GM19397 (cell line): Measurements from ENCODE around the gene ZNF629.
A peak's percentile ranks its signal among the peaks of the same experiment; 100 is the strongest.

Experiments used
- ATAC-seq: cut with Tn5 transposase; IDR thresholded peaks from one replicate; pipeline ENCODE4 v1.9.1; 2021; ENCODE audit warnings: mild to moderate bottlenecking, moderate library complexity; ENCODE audit not compliant: unreplicated experiment

The ZNF629 gene

GRCh38 chr16:30767767-30768465 lies 19.1 kb downstream of the ZNF629 start:
- no peak for ATAC-seq

- no peak for ATAC-seq
Observed at GRCh38 chr16:30766933-30767284, 20.1 kb downstream of the ZNF629 start.

- ATAC-seq = no peak
Observed at GRCh38 chr16:30766206-30766932, 20.6 kb downstream of the ZNF629 start.

- no peak for ATAC-seq
Observed at GRCh38 chr16:30764816-30765465, 22.1 kb downstream of the ZNF629 start.

GRCh38 chr16:30764086-30764485 lies 22.9 kb downstream of the ZNF629 start:
- no peak for ATAC-seq

- ATAC-seq = no peak
Observed at GRCh38 chr16:30762991-30763725, 23.8 kb downstream of the ZNF629 start.

GRCh38 chr16:30761928-30762902 lies 24.8 kb downstream of the ZNF629 start, which contains the start of the genes CFAP119 and RNF40:
TSS of gene CFAP119 (minus strand) at chr16:30762062. CDS start at chr16:30761748, 314 bp downstream.
TSS of gene RNF40 (plus strand) at chr16:30762322. CDS start at chr16:30762546, 224 bp downstream.
- ATAC-seq = peak; percentile 80

GRCh38 chr16:30761427-30761927 lies 25.5 kb downstream of the ZNF629 start:
- peak; percentile 27 for ATAC-seq

- no peak for ATAC-seq
Observed at GRCh38 chr16:30760577-30761426, 26.2 kb downstream of the ZNF629 start.

GRCh38 chr16:30760001-30760559 lies 26.9 kb downstream of the ZNF629 start:
- ATAC-seq = no peak

- ATAC-seq = no peak
Observed at GRCh38 chr16:30758988-30759491, 28.0 kb downstream of the ZNF629 start.

GRCh38 chr16:30757316-30757715 lies 29.7 kb downstream of the ZNF629 start:
- ATAC-seq = no peak

- ATAC-seq = no peak
Observed at GRCh38 chr16:30756781-30757100, 30.3 kb downstream of the ZNF629 start.

- no peak for ATAC-seq
Observed at GRCh38 chr16:30755955-30756780, 30.8 kb downstream of the ZNF629 start.

GRCh38 chr16:30753596-30753995 lies 33.4 kb downstream of the ZNF629 start:
- no peak for ATAC-seq

- ATAC-seq = no peak
Observed at GRCh38 chr16:30750876-30751465, 36.0 kb downstream of the ZNF629 start.

GRCh38 chr16:30750201-30750600 lies 36.8 kb downstream of the ZNF629 start:
- ATAC-seq = no peak
